GM23338 (cell line): ENCODE measurements around the gene UNC5B. TPM values are rescaled to one million over a fixed set of nuclear protein-coding genes. Genes with fewer than 3 reads are reported as not detected.

Experiments used
- ATAC-seq: fragments of 200-7000 bp; cut with Tn5 transposase; 3 replicates; pipeline ENCODE4 v1.9.1; 2020
- DNase-seq: peaks from one replicate; pipeline ENCODE4 v3.0.0-alpha.2; 2015; ENCODE audit warnings: low spot score
- H2AFZ ChIP-seq: fragments of 200-600 bp; sonication (generic); 2 replicates; pipeline ENCODE4 v1.8.0; 2016; ENCODE audit warnings: antibody characterized with exemption, mild to moderate bottlenecking, moderate library complexity
- H3F3A ChIP-seq: fragments of 200-600 bp; sonication (generic); replicated peaks from 2 replicates; pipeline ENCODE4 v1.8.0; 2017; ENCODE audit warnings: antibody characterized with exemption, mixed run types, low read depth
- H3K27ac ChIP-seq: fragments of 200-600 bp; sonication (generic); 2 replicates; pipeline ENCODE4 v1.6.1; 2016; ENCODE audit warnings: low read depth
- H3K27me3 ChIP-seq: fragments of 200-600 bp; sonication (generic); 2 replicates; pipeline ENCODE4 v1.8.0; 2016; ENCODE audit warnings: mild to moderate bottlenecking, mixed run types, moderate library complexity; ENCODE audit not compliant: insufficient read depth
- H3K36me3 ChIP-seq: fragments of 200-600 bp; sonication (generic); 2 replicates; pipeline ENCODE4 v1.8.0; 2016; ENCODE audit warnings: mild to moderate bottlenecking; ENCODE audit not compliant: insufficient read depth
- H3K4me1 ChIP-seq: fragments of 200-600 bp; sonication (generic); 2 replicates; pipeline ENCODE4 v1.8.0; 2016; ENCODE audit warnings: mild to moderate bottlenecking, moderate library complexity; ENCODE audit not compliant: insufficient read depth
- H3K4me2 ChIP-seq: fragments of 200-600 bp; sonication (generic); 2 replicates; pipeline ENCODE4 v1.7.1; 2017; ENCODE audit warnings: mixed run types
- H3K4me3 ChIP-seq: fragments of 200-600 bp; sonication (generic); 2 replicates; pipeline ENCODE4 v1.6.1; 2016; ENCODE audit warnings: mixed run types
- H3K79me2 ChIP-seq: fragments of 200-600 bp; sonication (generic); replicated peaks from 2 replicates; pipeline ENCODE4 v1.8.0; 2017; ENCODE audit warnings: mild to moderate bottlenecking; ENCODE audit not compliant: insufficient read depth
- H3K9me2 ChIP-seq: fragments of 200-600 bp; sonication (generic); 2 replicates; pipeline ENCODE4 v1.8.0; 2017; ENCODE audit not compliant: insufficient read depth
- H4K20me1 ChIP-seq: fragments of 200-600 bp; sonication (generic); replicated peaks from 2 replicates; pipeline ENCODE4 v1.8.0; 2017; ENCODE audit warnings: mild to moderate bottlenecking; ENCODE audit not compliant: insufficient read depth
- H3K27ac Mint-ChIP-seq: 2 replicates; pipeline ENCODE4 v1.8.0; 2020; ENCODE audit warnings: inconsistent platforms, mild to moderate bottlenecking, moderate library complexity, mixed read lengths
- H3K27me3 Mint-ChIP-seq: 3 replicates; pipeline ENCODE4 v1.8.0; 2022; ENCODE audit warnings: low read depth, mild to moderate bottlenecking, moderate library complexity, mixed read lengths, inconsistent platforms; ENCODE audit not compliant: insufficient read depth, poor library complexity
- H3K36me3 Mint-ChIP-seq: 3 replicates; pipeline ENCODE4 v1.8.0; 2021; ENCODE audit warnings: low read depth, mild to moderate bottlenecking, inconsistent platforms, moderate library complexity, mixed read lengths
- H3K4me1 Mint-ChIP-seq: 3 replicates; pipeline ENCODE4 v1.8.0; 2020; ENCODE audit warnings: mild to moderate bottlenecking, inconsistent platforms, mixed read lengths
- H3K4me3 Mint-ChIP-seq: 3 replicates; pipeline ENCODE4 v1.8.0; 2021; ENCODE audit warnings: moderate library complexity, mild to moderate bottlenecking, inconsistent platforms, mixed read lengths
- H3K9me3 Mint-ChIP-seq: 3 replicates; pipeline ENCODE4 v1.8.0; 2020; ENCODE audit warnings: moderate library complexity, mild to moderate bottlenecking, inconsistent platforms, mixed read lengths
- CREB1 ChIP-seq: fragments of 250-450 bp; sonication (Bioruptor Pico); IDR thresholded peaks from 2 replicates; pipeline ENCODE4 v1.5.0; 2020; ENCODE audit warnings: low read depth, mild to moderate bottlenecking, moderate library complexity
- EZH2 ChIP-seq: fragments of 200-600 bp; sonication (generic); IDR thresholded peaks from one replicate; pipeline ENCODE4 v1.8.0; 2017; ENCODE audit warnings: antibody characterized with exemption, mild to moderate bottlenecking, low read depth; ENCODE audit not compliant: unreplicated experiment
- EZH2phosphoT487 ChIP-seq: fragments of 200-600 bp; sonication (generic); IDR thresholded peaks from one replicate; pipeline ENCODE4 v1.8.1; 2018; ENCODE audit warnings: antibody characterized with exemption; ENCODE audit not compliant: unreplicated experiment
- JUNB ChIP-seq: IDR thresholded peaks from one replicate; pipeline ENCODE4 v1.6.1; 2016; ENCODE audit warnings: antibody characterized with exemption; ENCODE audit not compliant: unreplicated experiment
- NANOG ChIP-seq: IDR thresholded peaks from 2 replicates; pipeline ENCODE4 v1.6.1; 2016; ENCODE audit warnings: antibody characterized with exemption, borderline replicate concordance
- ZNF114 ChIP-seq: fragments of 250-450 bp; sonication (Bioruptor Pico); IDR thresholded peaks from 2 replicates; pipeline ENCODE4 v1.5.0; 2020; ENCODE audit warnings: mild to moderate bottlenecking, moderate library complexity
- ZNF331 ChIP-seq: fragments of 250-450 bp; sonication (Bioruptor Pico); IDR thresholded peaks from 2 replicates; pipeline ENCODE4 v1.5.0; 2020; ENCODE audit warnings: low read depth, mild to moderate bottlenecking, moderate library complexity
- polyA plus RNA-seq: library from polyadenylated mRNA; unstranded; fragments of >200 nt; fragmentation: Nextera tagmentation; extraction: Ambion mirVana; gene quantifications from 2 replicates; pipeline ENCODE4 v1.2.1, GENCODE V29; 2016
- total RNA-seq: library from RNA; depleted of rRNA; stranded (reverse); fragments of >200 nt; shearing (Covaris generic); gene quantifications from 2 replicates; pipeline ENCODE4 v1.2.3, GENCODE V29; 2014
- TF ChIP-seq, protein P1 (sequence below): IDR thresholded peaks from one replicate; pipeline ENCODE4 v1.6.1; 2018; ENCODE audit warnings: antibody characterized with exemption; ENCODE audit not compliant: unreplicated experiment
- TF ChIP-seq, protein P2 (sequence below), 2 experiments: fragments of 200-600 bp in 1 of 2; sonication (generic) in 1 of 2; conservative IDR thresholded peaks; 2 replicates each; pipeline versions ENCODE4 v1.5.1 to v1.6.1; 2016 to 2017; ENCODE audit warnings: antibody characterized with exemption in 2 of 2, low read depth in 2 of 2, mild to moderate bottlenecking in 2 of 2, moderate library complexity in 1 of 2

Gene UNC5B
- total and polyA plus RNA-seq, 2 experiments from 2014 or later, result 8.0 to 31.2 TPM

DNA sequence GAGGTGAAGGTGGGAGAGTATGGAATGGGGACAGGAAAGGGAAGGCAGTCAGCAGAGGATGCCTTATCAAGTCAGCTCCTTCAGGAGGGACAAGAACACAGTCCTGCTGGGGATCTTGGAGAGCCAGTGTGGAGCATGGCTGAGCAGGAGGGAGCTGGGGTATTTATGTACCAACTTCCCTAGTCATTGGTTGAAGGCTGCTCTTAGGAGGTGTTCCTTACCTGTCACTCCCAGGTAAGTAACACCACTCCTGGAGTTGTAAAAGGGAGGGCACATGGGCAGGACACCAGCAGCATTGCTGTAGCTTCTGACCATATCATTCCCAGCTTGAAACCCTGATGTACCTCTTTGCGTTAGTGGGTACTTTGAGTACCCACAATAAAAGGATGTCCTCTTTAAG, 136.5 kb downstream of the UNC5B start (continued):
- TF ChIP-seq, protein P1, sequence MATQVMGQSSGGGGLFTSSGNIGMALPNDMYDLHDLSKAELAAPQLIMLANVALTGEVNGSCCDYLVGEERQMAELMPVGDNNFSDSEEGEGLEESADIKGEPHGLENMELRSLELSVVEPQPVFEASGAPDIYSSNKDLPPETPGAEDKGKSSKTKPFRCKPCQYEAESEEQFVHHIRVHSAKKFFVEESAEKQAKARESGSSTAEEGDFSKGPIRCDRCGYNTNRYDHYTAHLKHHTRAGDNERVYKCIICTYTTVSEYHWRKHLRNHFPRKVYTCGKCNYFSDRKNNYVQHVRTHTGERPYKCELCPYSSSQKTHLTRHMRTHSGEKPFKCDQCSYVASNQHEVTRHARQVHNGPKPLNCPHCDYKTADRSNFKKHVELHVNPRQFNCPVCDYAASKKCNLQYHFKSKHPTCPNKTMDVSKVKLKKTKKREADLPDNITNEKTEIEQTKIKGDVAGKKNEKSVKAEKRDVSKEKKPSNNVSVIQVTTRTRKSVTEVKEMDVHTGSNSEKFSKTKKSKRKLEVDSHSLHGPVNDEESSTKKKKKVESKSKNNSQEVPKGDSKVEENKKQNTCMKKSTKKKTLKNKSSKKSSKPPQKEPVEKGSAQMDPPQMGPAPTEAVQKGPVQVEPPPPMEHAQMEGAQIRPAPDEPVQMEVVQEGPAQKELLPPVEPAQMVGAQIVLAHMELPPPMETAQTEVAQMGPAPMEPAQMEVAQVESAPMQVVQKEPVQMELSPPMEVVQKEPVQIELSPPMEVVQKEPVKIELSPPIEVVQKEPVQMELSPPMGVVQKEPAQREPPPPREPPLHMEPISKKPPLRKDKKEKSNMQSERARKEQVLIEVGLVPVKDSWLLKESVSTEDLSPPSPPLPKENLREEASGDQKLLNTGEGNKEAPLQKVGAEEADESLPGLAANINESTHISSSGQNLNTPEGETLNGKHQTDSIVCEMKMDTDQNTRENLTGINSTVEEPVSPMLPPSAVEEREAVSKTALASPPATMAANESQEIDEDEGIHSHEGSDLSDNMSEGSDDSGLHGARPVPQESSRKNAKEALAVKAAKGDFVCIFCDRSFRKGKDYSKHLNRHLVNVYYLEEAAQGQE, result no peak
- TF ChIP-seq JUNB, result no peak
- TF ChIP-seq EZH2, result no peak
- TF ChIP-seq, protein P2, sequence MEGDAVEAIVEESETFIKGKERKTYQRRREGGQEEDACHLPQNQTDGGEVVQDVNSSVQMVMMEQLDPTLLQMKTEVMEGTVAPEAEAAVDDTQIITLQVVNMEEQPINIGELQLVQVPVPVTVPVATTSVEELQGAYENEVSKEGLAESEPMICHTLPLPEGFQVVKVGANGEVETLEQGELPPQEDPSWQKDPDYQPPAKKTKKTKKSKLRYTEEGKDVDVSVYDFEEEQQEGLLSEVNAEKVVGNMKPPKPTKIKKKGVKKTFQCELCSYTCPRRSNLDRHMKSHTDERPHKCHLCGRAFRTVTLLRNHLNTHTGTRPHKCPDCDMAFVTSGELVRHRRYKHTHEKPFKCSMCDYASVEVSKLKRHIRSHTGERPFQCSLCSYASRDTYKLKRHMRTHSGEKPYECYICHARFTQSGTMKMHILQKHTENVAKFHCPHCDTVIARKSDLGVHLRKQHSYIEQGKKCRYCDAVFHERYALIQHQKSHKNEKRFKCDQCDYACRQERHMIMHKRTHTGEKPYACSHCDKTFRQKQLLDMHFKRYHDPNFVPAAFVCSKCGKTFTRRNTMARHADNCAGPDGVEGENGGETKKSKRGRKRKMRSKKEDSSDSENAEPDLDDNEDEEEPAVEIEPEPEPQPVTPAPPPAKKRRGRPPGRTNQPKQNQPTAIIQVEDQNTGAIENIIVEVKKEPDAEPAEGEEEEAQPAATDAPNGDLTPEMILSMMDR (conservative IDR thresholded peaks at IDR 0.05; ENCODE audit: low read depth in 2 of 2), result no peak
- TF ChIP-seq CREB1 (CRISPR knock-in tag), result no peak

DNA sequence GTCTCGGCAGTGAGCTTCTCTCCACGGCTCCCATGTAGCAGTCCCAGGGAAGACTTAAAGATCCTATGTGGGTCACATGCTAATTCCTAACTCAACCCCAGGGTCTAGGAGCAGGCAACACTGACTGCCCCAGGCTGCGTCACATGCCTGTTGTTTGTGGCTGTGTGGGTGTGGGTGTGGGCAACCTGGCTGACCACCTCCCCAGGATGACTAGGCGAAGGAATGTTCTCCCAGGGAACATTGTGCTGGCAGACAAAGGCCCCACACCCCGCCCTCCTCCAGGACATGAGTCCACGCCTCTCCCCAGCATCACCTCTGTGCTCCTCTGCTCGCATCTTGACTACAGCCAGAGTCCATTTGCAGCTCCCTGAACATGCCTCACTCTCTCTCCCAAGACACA, 137.0 kb downstream of the UNC5B start:
- Histone ChIP-seq H2AFZ (no peak overlapping the region), H3K9me2 (no peaks in the 10 kb centered on the region), H3K4me2 (no peak overlapping the region), H3F3A (no peaks in the 10 kb centered on the region), H3K79me2 (no peaks in the 10 kb centered on the region), H3K27me3 (no peaks in the 10 kb centered on the region), H4K20me1 (no peaks in the 10 kb centered on the region), H3K36me3 (no peaks in the 10 kb centered on the region), H3K4me1 (peaks cover 13% of the 10 kb centered on the region), H3K4me3 (no peak overlapping the region), H3K27ac (no peak overlapping the region)
- Mint-ChIP-seq H3K9me3 (0 out of 3 replicates have a peak, but pooled peaks cover 4% of the 10 kb centered on the region), H3K4me3 (no peak overlapping the region), H3K27me3 (peaks cover 12% of the 10 kb centered on the region), H3K27ac (0 out of 2 replicates have a peak overlapping the region, but pooled peaks have one; percentile 1), H3K36me3 (peaks cover 3% of the 10 kb centered on the region; the same call in 1 of the 3 replicates), H3K4me1 (peaks cover 29% of the 10 kb centered on the region)
- DNase-seq (no peak), ATAC-seq (no peak)
- TF ChIP-seq, protein P1, result no peak
- TF ChIP-seq NANOG (no peak), JUNB (no peak), ZNF114 (CRISPR knock-in tag) (no peak), CREB1 (CRISPR knock-in tag) (no peak), EZH2 (no peak), EZH2phosphoT487 (no peak), ZNF331 (CRISPR knock-in tag) (no peak)
